DMS53 (cell line): ENCODE measurements around the gene METRNL.

Source experiments
- DNase-seq: peaks from one replicate; lab custom pipeline; 2025; lab: John Stamatoyannopoulos, UW

The METRNL gene

DNA sequence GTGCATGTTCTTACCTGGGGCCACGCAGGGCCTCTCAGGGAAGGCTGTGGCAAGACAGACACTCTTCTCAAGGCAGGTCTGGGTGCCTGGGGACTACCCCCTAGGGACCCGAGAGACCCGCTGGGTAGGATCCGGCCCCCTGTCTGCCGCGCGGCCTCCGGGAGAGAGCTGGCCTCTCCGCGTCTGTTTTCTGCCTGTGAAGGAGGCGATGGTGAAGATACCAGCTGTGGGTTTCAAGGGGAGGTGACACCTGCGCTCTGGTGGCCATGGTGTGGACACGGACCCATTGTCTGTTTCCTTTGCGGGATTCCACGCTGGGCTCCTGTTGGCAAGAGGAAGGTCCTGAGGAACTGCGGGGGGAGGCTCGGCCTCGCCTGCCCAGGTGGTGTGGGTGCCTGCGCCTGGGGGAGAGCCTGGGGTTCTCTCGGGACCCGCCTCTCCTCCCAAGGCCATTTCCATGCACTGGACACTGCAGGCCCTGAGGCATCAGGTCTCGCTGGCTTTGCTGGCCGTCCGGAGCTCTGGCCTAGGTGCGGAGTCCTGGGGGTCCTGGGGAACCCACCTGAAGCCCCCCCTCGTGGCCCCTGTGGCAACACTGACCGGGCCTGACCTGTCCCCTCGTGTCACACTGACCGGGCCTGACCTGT is 12.2 kb upstream of the METRNL start:
- DNase-seq: no peak

GRCh38 chr17:83067718-83068261 is 11.6 kb upstream of the METRNL start:
- peak; percentile 54 for DNase-seq

- DNase-seq: no peak
These were observed 10.5 kb upstream of the METRNL start for GRCh38 chr17:83068641-83069570.

DNA sequence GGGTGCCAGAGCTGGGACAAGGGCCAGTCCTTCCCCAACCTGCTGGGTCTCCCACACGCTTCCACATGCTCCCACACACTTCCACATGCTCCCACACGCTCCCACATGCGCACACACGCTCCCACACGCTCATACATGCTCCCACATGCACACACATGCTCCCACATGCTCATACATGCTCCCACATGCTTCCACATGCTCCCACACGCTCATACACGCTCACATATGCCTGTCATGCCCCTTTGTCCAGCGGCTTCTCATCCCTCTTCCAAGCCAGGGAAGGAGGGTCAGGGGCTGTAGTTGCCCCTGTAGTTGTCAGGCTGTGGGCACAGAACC is 9.9 kb upstream of the METRNL start:
- DNase-seq: no peak

DNA sequence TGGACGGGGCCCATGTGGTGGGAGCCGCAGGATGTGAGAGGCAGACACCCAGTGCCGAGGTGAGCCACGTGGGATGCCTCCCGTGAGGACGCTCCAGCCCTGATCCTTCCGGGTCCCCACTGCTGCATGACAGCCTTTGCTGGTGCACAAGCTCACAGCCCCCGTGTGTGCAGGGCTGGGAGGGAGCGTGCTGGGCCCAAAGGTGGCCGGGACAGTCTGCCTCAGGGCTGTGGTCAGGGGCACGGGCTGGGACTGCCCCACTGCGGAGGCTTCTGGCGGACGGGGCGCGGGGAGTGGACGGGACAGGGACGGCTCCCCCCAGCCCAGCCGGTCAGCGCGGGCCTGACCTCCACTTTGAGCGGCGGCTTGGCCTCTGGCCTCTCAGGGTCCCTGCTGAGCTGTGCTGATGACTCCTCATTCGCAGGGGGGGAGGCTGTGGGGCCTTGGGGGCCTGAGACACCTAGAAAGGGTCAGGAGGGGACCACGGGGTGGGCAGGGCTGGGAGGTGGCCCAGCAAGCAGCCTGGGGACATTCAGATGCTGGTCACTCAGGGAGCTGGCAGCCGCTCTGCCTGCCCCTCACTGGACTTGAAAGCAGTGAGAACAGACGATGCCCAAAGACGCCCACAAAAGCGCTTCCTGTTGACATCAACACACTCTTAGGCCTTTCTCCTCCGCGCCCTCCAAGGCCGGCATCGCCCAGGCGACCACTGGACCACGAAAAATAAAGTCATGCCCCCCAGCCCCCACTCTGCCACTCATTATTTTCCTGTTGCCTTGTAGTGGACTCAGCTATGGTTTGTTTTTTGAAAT is 9.3 kb upstream of the METRNL start:
- DNase-seq: no peak

GRCh38 chr17:83070800-83071341 is 8.5 kb upstream of the METRNL start:
- no peak for DNase-seq

GRCh38 chr17:83071365-83071764 is 8.0 kb upstream of the METRNL start:
- no peak for DNase-seq

GRCh38 chr17:83071966-83072562 is 7.3 kb upstream of the METRNL start:
- DNase-seq: no peak

DNA sequence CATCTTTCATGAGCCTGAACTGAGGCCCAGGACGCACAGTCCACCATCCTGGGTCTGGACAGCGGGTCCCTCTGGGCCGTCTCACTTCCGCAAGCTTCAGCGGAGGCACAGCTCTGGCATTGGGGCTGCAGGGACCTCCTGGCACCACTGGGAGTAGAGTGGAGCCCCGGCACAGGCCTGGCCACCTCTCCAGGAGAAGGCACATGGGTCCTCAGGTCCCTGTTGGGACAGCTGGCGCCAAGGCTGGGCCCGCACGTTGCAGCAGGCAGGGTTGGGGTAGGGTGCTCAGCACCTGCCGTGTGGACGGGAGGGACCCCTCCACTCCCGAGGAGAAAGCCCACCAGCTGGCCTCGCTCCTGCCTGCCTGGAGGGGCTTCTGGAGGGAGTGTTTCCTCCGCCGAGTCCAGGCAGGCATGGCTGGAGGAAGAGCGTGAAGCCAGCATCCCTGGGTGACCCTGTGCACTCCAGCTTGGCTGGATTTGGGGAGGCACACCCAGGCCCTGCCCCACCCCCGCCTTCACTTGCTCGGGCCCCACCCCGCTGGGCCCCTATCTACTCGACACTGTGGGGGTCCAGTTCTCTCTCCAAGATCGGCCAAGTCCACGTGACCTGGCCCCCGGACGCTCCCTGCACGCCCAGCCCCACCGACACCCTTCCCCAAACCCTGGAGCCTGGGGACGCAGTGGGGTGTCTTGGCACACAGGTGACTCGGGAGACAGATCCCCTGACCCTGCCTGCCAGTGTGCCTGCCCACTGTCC is 6.6 kb upstream of the METRNL start:
- no peak for DNase-seq

- DNase-seq: peak; percentile 78
These were observed 5.9 kb upstream of the METRNL start for GRCh38 chr17:83073389-83074063.

GRCh38 chr17:83074486-83075223 is 4.8 kb upstream of the METRNL start:
- no peak for DNase-seq

DNA sequence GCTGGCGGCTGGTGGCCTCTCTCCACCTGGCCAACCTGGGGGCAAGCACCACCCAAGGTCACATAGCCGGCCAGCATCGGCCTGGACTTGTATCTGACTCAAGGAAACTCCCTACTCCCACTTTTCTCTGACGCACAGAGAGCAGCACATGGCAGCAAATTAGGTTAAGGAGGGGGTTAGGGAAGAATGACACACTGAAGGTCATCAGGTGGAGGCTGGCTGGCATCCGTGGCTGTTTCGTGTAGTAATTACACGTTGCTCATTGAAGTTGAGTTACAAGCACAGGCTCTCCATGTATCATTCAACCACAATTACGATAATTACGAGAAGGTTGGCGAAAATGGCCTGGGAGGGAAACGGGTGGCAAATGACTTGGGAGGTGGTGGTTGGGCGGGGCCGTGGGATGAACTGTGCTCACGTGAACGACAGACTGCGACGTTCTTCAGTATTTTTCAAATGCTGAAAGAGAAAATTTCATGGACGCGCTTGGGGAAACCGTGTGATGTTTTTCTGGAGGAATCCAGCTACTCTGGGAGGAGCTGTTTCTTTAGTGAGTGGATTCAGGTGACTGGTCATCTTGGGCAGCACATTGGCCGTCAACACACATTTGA is 4.0 kb upstream of the METRNL start:
- no peak for DNase-seq

- DNase-seq: peak; percentile 67
These were observed 2.5 kb upstream of the METRNL start for GRCh38 chr17:83076938-83077337.

DNA sequence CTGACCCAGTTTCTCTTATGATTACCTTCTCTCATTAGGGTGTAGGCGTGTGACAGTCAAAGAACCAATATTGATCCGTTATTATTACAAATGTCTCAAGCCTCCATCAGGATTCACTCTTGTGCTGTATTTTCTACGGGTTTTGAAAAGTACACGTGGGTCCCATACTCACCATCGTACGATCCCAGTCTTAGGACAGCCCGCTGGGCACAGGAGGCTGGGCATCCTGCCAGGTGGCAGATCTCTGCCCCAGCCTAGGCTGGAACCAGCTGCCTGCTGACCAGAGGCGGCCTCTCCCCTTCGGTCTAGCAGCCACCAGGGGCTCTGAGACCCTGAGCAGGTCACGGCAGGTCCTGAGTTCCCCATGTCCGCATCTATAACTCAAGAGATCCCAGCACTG is 2.0 kb upstream of the METRNL start:
- DNase-seq: peak; percentile 39

DNA sequence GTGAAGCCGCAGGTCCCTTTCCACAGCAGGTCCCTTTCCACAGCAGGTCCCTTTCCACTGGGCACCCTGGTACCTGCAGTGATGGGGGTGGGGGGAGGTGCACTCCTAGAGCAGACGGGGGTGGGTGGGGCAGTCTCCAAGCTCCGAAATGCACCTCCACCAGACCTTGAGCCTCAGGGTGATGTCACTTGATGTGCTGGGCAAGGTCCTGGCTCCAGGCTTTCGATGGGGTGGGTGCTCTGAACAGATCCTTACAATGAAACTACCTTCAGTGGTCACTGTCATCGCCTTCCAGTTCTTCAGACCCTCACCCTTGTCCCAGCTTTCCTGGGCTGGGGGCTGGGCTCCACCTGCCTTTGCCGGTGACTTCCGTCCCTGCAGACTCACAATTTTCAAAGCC is 1.5 kb upstream of the METRNL start:
- DNase-seq: peak; percentile 45

- DNase-seq: peak; percentile 60
These were observed 744 bp upstream of the METRNL start for GRCh38 chr17:83078378-83079351.

GRCh38 chr17:83079766-83080578 is 563 bp downstream of the METRNL start:
- DNase-seq: peak; percentile 60
